ENCODE data around the gene ARID1B. TPM values are rescaled to one million over a fixed set of nuclear protein-coding genes. Genes with fewer than 3 reads are reported as not detected.

The ARID1B gene
- total and polyA plus RNA-seq, 9 of the 15 experiments (the other 6 are each of a cell fraction or from before 2014, with no cell fraction given): 12.5 to 50.5 (median 25.8) TPM

GRCh38 chr6:156885562-156885961 lies 108.4 kb downstream of the ARID1B start:
- peaks cover 3 to 24% of the 10 kb centered on the region in 2 experiments; a peak in 3 of 5 replicates for H3K4me1 ChIP-seq (replicated peaks in 1 of 2; ENCODE audit: control insufficient read depth in 2 of 2, insufficient read depth in 2 of 2, low read length in 2 of 2)
- 40% methylated on average over 2 of the region's 2 CpGs for WGBS (ENCODE audit: insufficient coverage, low coverage, missing lambda C conversion rate)
- BruUV-seq (replicated peaks): no TSS peak
- H3K36me3 ChIP-seq (ENCODE audit: control insufficient read depth, insufficient read depth, low read length): no peaks in the 10 kb centered on the region
- no peak for FAIRE-seq
- ChIA-PET POLR2A (interaction anchor here (1.4 kb wide), 1 partner anchor 9 kb away, joined by 5 read pairs; no protein-coding TSS in a partner anchor), CTCF (ENCODE audit: low intra/inter-chr PET ratio) (no interaction called here)
- H3K79me2 ChIP-seq (ENCODE audit: control insufficient read depth, insufficient read depth, low read length): peaks cover 93% of the 10 kb centered on the region
- in situ Hi-C loops (cut with MboI): no loop called here
- no peaks in the 10 kb centered on the region for H3K27me3 ChIP-seq (ENCODE audit: control insufficient read depth in 2 of 2, insufficient read depth in 2 of 2, low read length in 2 of 2)
- H2AFZ ChIP-seq (ENCODE audit: low read depth, low read length): no peak overlapping the region
- intact Hi-C loops (cut with micrococcal nuclease): loop anchor here (10.0 kb wide), 1 partner anchor 201 kb away; no protein-coding TSS in a partner anchor
- no peak overlapping the region for H3K4me2 ChIP-seq (ENCODE audit: insufficient read depth, low read length)
- H3K9me3 ChIP-seq (replicated peaks; ENCODE audit: control insufficient read depth, insufficient read depth, low read depth, low read length): no peaks in the 10 kb centered on the region
- H3K27ac ChIP-seq (ENCODE audit: extremely low read depth, low read depth, low read length): no peak overlapping the region
- H4K20me1 ChIP-seq (replicated peaks; ENCODE audit: control insufficient read depth, insufficient read depth, low read length): peaks cover 10% of the 10 kb centered on the region; the same call in 1 of the 2 replicates
- no peak overlapping the region for H3K9ac ChIP-seq (ENCODE audit: insufficient read depth in 1 of 2, low read depth in 2 of 2, low read length in 2 of 2)
- H3K9me1 ChIP-seq (ENCODE audit: control insufficient read depth, insufficient read depth, low read length): no peaks in the 10 kb centered on the region
- H3K4me3 ChIP-seq: no peak overlapping the region
- no peak for ATAC-seq
- TF ChIP-seq POLR3A (IDR thresholded peaks at IDR 0.05; ENCODE audit: borderline replicate concordance, extremely low read depth, insufficient read depth, insufficient read length) (no peak), THRAP3 (IDR thresholded peaks at IDR 0.05; ENCODE audit: borderline replicate concordance) (no peak), MBD2 (IDR thresholded peaks at IDR 0.05; ENCODE audit: borderline replicate concordance, low read depth) (no peak), ZNF12 (CRISPR knock-in tag; IDR thresholded peaks at IDR 0.05) (no peak), JUND (IDR thresholded peaks at IDR 0.05; ENCODE audit: borderline replicate concordance, low read depth, low read length) (no peak), JUND (tag; IDR thresholded peaks at IDR 0.05; ENCODE audit: borderline replicate concordance, low read depth, low read length) (no peak), ZBTB17 (CRISPR knock-in tag; IDR thresholded peaks at IDR 0.05) (no peak), SMARCA5 (IDR thresholded peaks at IDR 0.05) (no peak), DNMT1 (IDR thresholded peaks at IDR 0.05) (no peak), SNIP1 (IDR thresholded peaks at IDR 0.05; ENCODE audit: low read depth) (no peak)
- no peak for DNase-seq (ENCODE audit: extremely low read depth in 1 of 4, low spot score in 3 of 4)
